Left lung (tissue), 10 donors: ENCODE measurements around the gene HYAL3. TPM values are rescaled to one million over a fixed set of nuclear protein-coding genes. Genes with fewer than 3 reads are reported as not detected.

ENCODE experiments used
- ATAC-seq: fragments of 200-7000 bp; cut with Tn5 transposase; one replicate; pipeline ENCODE4 v1.9.1; 2020; ENCODE audit warnings: moderate library complexity
- DNase-seq, 4 donors: peaks; one replicate each; pipeline ENCODE4 v3.0.0-alpha.2; 2013 to 2020
- H3K27ac ChIP-seq, 2 donors: fragments of 200-600 bp; sonication (generic) in 1 of 2; one replicate each; pipeline versions ENCODE4 v1.5.0 to v1.8.0; 2020 to 2021
- H3K27me3 ChIP-seq, 2 donors: fragments of 200-600 bp; sonication (generic) in 1 of 2; one replicate each; pipeline versions ENCODE4 v1.5.0 to v1.8.0; 2020 to 2021
- H3K36me3 ChIP-seq, 2 donors: fragments of 200-600 bp; sonication (generic) in 1 of 2; one replicate each; pipeline versions ENCODE4 v1.5.0 to v1.8.0; 2020 to 2021
- H3K4me1 ChIP-seq, 2 donors: fragments of 200-600 bp; one replicate each; pipeline ENCODE4 v1.8.0; 2021
- H3K4me3 ChIP-seq, 2 donors: fragments of 200-600 bp; sonication (generic) in 1 of 2; one replicate each; pipeline versions ENCODE4 v1.5.0 to v1.8.0; 2020 to 2021; ENCODE audit warnings: mild to moderate bottlenecking in 1 of 2
- H3K9me3 ChIP-seq, 2 donors: fragments of 200-600 bp; sonication (generic) in 1 of 2; one replicate each; pipeline versions ENCODE4 v1.5.0 to v1.8.0; 2020 to 2021
- CTCF ChIP-seq, 2 donors: fragments of 200-600 bp; sonication (generic) in 1 of 2; IDR thresholded peaks; one replicate each; pipeline versions ENCODE4 v1.5.0 to v1.8.0; 2021; ENCODE audit warnings: antibody characterized with exemption in 2 of 2
- intact Hi-C, 2 donors: fragments of 100-400 bp; cut with DNase I; formaldehyde crosslinking; loops; one replicate each; pipeline versions ENCODE4 v1.11.2 to v1.14.2; 2022
- polyA plus RNA-seq, 6 donors: library from polyadenylated mRNA; unstranded; fragments of 120-200 nt; gene quantifications; one replicate each; pipeline ENCODE4 v1.2.1, GENCODE V29; 2013; ENCODE audit not compliant: insufficient read length in 6 of 6
- total RNA-seq, 2 donors: library from RNA; stranded (reverse); fragmentation: NEBNext Ultra II Directional; extraction: Animal tissue kit (Norgen Biotek cat#: 25700); gene quantifications; one replicate each; pipeline ENCODE4 v1.2.1, GENCODE V29; 2021
- donor health status: DM: no; HTN: yes; CAD: no.
- donor health status: DM: no; HTN: no; CAD: no.

The HYAL3 gene
- total and polyA plus RNA-seq, 8 donors, result 2.3 to 5.2 (median 4.3) TPM

- TF ChIP-seq CTCF (IDR thresholded peaks at IDR 0.05), result no peak
- no peak for DNase-seq
- intact Hi-C loops, result no loop called here
- Histone ChIP-seq H3K27me3 (peaks cover 0 to 21% of the 10 kb centered on the region in 2 donors), H3K9me3 (no peaks in the 10 kb centered on the region), H3K27ac (peak overlapping the region; percentile 80 to 92), H3K4me3 (peak overlapping the region; percentile 48 to 54), H3K4me1 (peaks cover 40 to 56% of the 10 kb centered on the region in 2 donors), H3K36me3 (no peaks in the 10 kb centered on the region)
- no peak for ATAC-seq
These were observed 32.4 kb downstream of the HYAL3 start for GRCh38 chr3:50266836-50267235.

GRCh38 chr3:50266017-50266416, 33.2 kb downstream of the HYAL3 start:
- Histone ChIP-seq H3K27ac (peak overlapping the region; percentile 80 to 92), H3K9me3 (no peaks in the 10 kb centered on the region), H3K4me3 (peak overlapping the region in 1 of 2 donors; percentile 48), H3K4me1 (peaks cover 40 to 63% of the 10 kb centered on the region in 2 donors), H3K36me3 (no peaks in the 10 kb centered on the region), H3K27me3 (peaks cover 0 to 21% of the 10 kb centered on the region in 2 donors)
- TF ChIP-seq CTCF (IDR thresholded peaks at IDR 0.05), result no peak
- DNase-seq (no peak), ATAC-seq (no peak)
- intact Hi-C loops, result no loop called here

- no peak for TF ChIP-seq CTCF (IDR thresholded peaks at IDR 0.05)
- no peaks in the 10 kb centered on the region for H3K36me3 ChIP-seq
- H3K9me3 ChIP-seq, result no peaks in the 10 kb centered on the region
- no peak for ATAC-seq
- intact Hi-C loops, result no loop called here
- DNase-seq, result no peak
- peaks cover 0 to 21% of the 10 kb centered on the region in 2 donors for H3K27me3 ChIP-seq
- peak overlapping the region; percentile 80 to 92 for H3K27ac ChIP-seq
- no peak overlapping the region for H3K4me3 ChIP-seq
- H3K4me1 ChIP-seq, result peaks cover 43 to 68% of the 10 kb centered on the region in 2 donors
These were observed 33.6 kb downstream of the HYAL3 start for GRCh38 chr3:50265571-50265970.

- Histone ChIP-seq H3K4me1 (peaks cover 45 to 73% of the 10 kb centered on the region in 2 donors), H3K9me3 (no peaks in the 10 kb centered on the region), H3K27me3 (peaks cover 0 to 21% of the 10 kb centered on the region in 2 donors), H3K27ac (peak overlapping the region; percentile 80 to 92), H3K36me3 (no peaks in the 10 kb centered on the region), H3K4me3 (no peak overlapping the region)
- no peak for TF ChIP-seq CTCF (IDR thresholded peaks at IDR 0.05)
- intact Hi-C loops, result no loop called here
- no peak for DNase-seq
- peak; percentile 5 for ATAC-seq
These were observed 34.2 kb downstream of the HYAL3 start for GRCh38 chr3:50264964-50265485.

- no peak for TF ChIP-seq CTCF (IDR thresholded peaks at IDR 0.05)
- Histone ChIP-seq H3K36me3 (peaks cover 0 to 3% of the 10 kb centered on the region in 2 donors), H3K27me3 (peaks cover 0 to 21% of the 10 kb centered on the region in 2 donors), H3K4me1 (peaks cover 49 to 78% of the 10 kb centered on the region in 2 donors), H3K27ac (peak overlapping the region; percentile 80 to 92), H3K4me3 (no peak overlapping the region), H3K9me3 (no peaks in the 10 kb centered on the region)
- peak; percentile 61 for ATAC-seq
- DNase-seq, result peak; percentile 74 to 95 (median 88)
- intact Hi-C loops, result no loop called here
These were observed 34.7 kb downstream of the HYAL3 start for GRCh38 chr3:50264383-50264963.
